Omental fat pad (tissue), 4 donors: ENCODE results near the gene HOXA5. TPM values are rescaled to one million over a fixed set of nuclear protein-coding genes. Genes with fewer than 3 reads are reported as not detected.

Source experiments
- ATAC-seq: fragments of 150-250 bp; one replicate; pipeline ENCODE4 v1.9.1; 2016; ENCODE audit warnings: mild to moderate bottlenecking, moderate library complexity; ENCODE audit not compliant: low FRiP score
- DNase-seq: peaks from one replicate; pipeline ENCODE4 v3.0.0-alpha.2; 2019; ENCODE audit warnings: low spot score
- CTCF ChIP-seq, 3 donors: fragments of 450-650 bp; IDR thresholded peaks; one replicate each; pipeline ENCODE4 v1.5.1; 2016 to 2017; ENCODE audit warnings: antibody characterized with exemption in 3 of 3, mild to moderate bottlenecking in 3 of 3, moderate library complexity in 2 of 3
- total RNA-seq, 4 donors: library from RNA; depleted of rRNA; stranded (reverse); fragments of >200 nt; gene quantifications; one replicate each; pipeline ENCODE4 v1.1.0, GENCODE V29; 2016

Gene HOXA5
- total RNA-seq, 4 donors from 2014 or later = 10.4 to 39.4 (median 26.5) TPM

DNA sequence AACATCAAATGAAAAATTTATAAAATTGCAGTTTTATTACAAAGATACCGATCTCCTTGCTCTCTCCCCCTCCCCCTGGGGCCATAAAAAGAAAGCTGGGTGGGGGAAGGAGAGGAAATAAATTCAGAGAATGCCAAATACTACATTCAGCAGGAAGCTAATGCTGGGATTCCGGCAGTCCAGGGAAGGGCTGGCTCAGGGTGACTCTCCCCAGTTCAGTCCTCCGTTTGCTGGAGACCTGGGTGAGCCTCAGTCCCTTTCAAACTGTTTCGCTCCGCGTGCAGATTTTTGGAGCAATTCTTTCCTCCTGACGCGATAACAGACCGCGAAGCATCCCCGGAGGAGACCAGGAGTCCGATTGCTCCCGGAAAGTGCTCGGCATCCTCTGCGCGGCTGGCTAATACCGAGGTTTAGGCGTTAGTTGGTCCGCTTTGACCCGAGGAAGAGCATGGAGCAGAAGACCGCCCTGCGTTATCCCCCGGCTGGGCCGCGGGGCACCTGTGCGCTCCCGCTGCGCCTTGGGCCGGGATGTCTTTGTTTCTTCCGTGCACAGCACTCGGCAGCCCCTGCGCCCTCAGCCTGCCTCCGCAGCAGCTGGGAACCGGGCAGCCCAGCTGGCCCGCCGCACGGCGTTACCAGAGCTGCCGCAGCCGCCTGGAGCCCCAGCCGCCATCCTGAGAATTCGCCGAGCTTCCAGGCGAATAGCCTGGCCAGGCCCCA is 37.1 kb downstream of the HOXA5 start:
- DNase-seq = no peak
- no peak for ATAC-seq
- TF ChIP-seq CTCF (IDR thresholded peaks at IDR 0.05) = no peak

DNA sequence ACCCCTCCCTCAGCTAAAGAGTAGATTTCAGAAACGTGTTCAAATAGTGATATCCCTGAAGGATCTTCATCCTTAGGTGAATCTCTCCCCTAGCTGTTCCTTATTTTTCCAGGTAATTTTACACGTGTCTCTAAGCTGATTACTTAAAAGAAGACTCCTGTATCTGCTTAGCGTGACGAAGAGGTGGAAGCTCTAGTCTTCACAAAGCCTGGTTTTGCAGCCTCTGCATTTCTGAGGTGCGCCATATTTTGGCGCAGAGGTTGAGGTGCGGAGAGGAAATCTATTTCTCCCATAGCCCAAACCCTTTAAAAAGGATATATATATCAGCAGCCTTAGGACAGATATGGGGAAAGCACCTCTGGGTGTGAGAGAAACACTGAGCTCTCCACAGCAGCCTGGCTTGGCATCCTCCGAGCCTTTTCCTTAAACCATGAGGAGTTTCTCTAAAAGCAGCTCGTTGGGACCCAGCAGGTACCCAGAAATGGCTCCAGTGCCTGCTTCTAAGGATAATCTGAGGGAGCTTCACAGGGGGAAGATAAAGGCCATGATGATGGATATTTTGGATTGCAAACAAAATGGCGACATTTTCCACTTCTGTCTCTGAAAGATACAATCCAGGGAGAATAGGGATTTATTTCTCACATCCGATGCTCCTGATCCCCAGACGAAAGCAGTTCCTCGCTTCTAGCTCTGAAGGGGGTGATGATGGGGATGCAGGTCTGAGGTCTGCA is 38.0 kb downstream of the HOXA5 start:
- TF ChIP-seq CTCF (IDR thresholded peaks at IDR 0.05) = no peak
- ATAC-seq (no peak), DNase-seq (no peak)

GRCh38 chr7:27104341-27105058 is 39.0 kb downstream of the HOXA5 start:
- DNase-seq (no peak), ATAC-seq (no peak)
- TF ChIP-seq CTCF (IDR thresholded peaks at IDR 0.05) = no peak

GRCh38 chr7:27103489-27104226 is 39.8 kb downstream of the HOXA5 start:
- DNase-seq = no peak
- no peak for TF ChIP-seq CTCF (IDR thresholded peaks at IDR 0.05)
- ATAC-seq = no peak

- DNase-seq (no peak), ATAC-seq (no peak)
- no peak for TF ChIP-seq CTCF (IDR thresholded peaks at IDR 0.05)
These were observed 40.7 kb downstream of the HOXA5 start, which contains the start of gene HOXA2 for GRCh38 chr7:27102581-27103442. Gene HOXA2, minus strand, starts transcription at chr7:27102683. Its CDS starts 183 bp downstream, at chr7:27102500.
